KBM-7 (cell line): ENCODE measurements around the gene GMEB2.
"Not testable (repeated sequence)": the region's sequence is repeated elsewhere in the genome, so short reads cannot be mapped to it uniquely, and the experiment has no call there.

Experiments
- DNase-seq: peaks from one replicate; pipeline ENCODE4 v3.0.0-alpha.2; 2015
- in situ Hi-C: fragments of 300-500 bp; cut with MboI; formaldehyde crosslinking; loops from 2 replicates; pipeline ENCODE4 v1.14.3; 2020; ENCODE audit warnings: low sequenced_read_pairs, low pct_unique_long_range_greater_than_20kb, mixed read lengths

The GMEB2 gene

DNA sequence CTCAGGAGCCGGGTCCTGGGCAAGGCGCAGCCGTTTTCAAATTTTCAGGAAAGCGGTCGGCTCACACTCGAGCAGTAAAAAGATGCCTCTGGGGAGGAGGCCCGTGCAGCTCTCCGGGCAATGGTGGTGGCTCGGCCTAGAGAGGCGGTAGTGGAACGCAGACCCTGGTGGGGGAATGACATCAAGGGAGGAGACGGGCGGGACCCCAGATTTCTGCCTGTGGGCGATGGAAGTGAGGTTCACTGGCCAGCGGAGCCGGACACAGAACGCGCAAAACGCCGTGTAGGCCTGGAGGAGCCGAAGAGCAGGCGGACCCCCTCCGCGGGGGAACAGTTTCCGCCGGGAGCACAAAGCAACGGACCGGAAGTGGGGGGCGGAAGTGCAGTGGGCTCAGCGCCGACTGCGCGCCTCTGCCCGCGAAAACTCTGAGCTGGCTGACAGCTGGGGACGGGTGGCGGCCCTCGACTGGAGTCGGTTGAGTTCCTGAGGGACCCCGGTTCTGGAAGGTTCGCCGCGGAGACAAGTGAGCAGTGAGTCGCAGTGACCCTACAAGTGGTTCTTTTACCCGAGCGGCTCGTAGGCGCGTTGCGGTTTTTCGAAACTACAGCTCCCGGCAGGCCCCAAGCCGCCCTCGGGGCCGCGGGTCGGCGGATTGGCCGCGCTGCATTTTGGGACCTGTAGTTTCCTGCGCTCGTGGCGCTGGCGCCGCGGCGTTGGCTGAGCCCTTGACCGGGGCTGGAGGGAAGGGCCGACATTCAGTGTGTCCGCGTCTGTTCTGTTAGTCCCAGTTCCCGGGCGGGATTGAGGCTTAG lies 31.2 kb upstream of the GMEB2 start, which contains the start of gene RTEL1:
TSS of gene RTEL1 (plus strand) at position 376 of the 812 bp plus-strand sequence. CDS start 1,091 bp downstream, outside the sequence.
- peak; percentile 91 for DNase-seq
- in situ Hi-C loops, result no loop called here

DNA sequence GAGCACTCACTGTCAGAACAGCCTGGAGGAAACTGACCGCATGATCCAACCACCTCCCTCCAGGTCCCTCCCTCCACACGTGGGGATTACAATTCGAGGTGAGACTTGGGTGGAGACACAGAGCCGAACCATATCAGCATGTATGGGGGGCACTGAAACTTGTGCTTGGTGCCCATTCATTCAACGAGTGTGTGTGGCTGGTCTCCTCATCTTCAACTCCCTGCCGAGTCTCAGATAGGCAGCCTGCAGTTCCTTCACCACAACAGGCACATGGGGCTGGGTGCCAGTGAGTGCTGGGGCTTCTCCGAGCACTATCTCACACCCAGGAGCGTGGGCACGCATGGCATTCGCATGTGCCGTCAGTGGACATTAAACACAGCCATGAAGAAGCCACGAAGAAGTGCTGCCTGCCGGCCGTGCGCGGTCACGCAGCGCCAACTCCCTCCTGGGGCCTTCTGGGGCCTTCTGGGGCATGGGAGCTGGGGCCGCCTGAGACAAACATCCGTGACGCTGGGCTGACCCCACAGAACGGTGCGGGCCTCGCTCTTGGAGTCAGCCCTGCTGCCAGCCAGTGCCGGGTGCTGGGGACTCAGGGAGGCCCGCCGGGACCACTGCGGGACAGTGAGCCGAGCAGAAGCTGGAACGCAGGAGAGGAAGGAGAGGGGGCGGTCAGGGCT lies 30.5 kb upstream of the GMEB2 start:
- DNase-seq, result peak; percentile 40
- in situ Hi-C loops, result no loop called here

DNA sequence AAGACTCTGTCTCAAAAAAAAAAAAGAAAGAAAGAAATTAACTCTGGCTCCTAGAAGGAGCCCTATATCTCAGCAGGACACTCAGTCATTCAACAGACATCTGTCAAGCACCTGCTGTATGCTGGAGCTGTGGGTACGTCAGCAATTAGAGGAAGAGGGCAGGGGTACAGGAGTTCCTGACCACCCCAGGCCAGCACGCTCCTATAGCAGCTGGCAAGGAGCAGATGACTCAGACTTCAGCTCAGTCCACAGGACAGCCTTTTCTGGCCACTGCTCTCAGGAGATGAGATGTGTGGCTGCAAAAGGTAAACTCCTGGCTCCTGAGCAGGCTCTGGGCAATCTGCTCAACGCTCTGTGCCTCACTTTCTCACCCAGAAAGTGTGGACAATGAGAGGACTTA lies 29.6 kb upstream of the GMEB2 start:
- in situ Hi-C loops, result no loop called here
- no peak for DNase-seq

DNA sequence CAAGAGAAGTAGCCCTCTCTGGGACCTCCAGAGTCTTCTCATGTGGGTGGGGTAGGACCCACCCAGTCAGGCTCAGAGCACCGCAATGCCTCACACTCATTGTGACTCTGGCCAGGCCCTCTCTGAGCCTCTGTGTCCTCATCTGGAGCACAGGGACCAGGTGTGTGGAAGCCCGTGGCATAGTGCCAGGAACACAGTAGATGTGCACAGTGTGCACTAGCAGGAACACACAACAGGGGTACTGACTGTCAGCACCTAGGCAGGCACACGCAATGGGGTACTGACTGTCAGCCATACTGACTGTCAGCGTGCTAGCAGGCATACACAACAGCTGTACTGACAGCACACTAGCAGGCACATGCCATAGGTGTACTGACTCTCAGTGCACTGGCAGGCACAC lies 28.3 kb upstream of the GMEB2 start:
- in situ Hi-C loops, result no loop called here
- DNase-seq, result no peak

DNA sequence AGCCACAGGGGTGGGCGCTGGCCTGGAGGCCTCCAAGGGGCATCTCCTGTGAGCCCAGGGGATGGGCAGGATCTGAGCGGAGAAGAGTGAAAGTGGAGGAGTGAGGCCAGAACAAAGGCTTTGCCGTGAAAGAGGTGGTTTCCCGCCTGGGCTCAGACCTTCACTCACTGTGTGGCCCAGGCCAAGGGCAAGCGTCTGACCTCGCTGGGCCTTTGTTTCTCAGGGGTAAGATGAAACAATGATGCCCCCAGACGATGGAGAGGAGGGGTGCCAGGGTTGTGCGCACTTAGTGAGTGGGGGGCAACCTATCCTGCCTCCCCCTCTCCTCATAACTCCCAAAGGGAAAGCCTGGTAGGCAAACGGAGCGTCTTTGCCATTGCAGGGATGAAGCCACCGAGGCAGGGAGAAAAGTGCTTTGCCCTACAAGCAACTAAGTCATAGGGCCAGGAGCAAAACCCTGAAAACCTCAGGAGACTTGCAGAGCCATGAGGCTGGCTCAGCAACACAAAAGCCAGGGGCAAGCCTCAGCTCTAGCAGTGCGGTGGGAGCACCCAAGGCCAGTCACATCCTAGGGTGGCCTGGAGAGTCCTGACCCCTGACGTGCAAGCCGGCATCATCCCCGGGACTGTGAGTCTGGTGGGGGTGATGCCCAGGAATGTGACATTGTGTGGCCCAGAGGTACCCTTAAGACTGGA lies 27.2 kb upstream of the GMEB2 start:
- no peak for DNase-seq
- in situ Hi-C loops, result no loop called here

DNA sequence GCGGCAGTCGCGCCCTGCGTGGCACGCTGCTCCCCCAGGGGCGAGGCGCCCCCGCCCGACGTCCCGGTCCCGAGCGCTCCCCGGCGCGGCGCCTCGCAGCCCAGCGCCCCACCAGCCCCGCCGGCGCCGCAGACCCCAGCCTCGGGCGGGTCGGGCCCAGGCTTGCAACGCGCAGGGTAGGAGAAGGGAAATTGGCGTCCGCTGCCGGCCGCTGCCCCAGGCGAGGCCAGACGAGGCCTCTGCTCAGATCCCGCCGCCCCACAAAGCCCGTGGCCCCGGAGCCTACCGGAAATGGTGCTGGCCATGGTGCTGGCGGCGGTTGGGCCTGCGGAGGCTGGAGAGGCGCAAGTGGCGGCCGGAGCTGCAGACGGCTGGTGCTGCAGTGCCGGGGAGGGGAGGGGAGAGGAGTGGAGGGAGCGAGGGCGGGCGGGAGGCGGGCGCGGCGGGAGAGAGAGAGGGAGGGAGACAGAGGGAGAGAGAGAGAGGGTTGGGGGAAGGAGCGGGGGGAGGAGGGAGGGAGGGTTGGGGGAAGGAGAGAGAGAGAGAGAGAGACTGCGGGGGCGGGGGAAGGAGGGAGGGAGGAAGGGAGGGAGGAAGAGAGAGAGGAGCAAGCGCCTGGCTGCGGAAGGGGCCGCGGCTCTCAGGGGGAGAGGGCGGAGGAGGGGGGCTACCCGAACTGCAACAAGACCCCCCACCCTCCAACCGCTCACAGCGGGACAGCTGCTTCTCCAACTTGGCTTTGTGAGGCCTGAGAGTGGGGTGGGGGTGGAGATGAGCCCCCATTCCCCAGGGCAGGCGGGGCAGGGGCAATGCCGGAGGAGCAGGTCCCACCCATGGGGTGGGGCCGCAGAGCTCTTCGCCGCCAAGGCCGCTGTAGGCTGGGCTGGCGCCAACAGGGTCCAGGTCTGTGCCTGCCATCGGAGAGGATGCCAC lies 26.4 kb upstream of the GMEB2 start, which contains the start of gene STMN3:
TSS of gene STMN3 (minus strand) at position 384 of the 933 bp plus-strand sequence. CDS start at position 305, 79 bp downstream.
- in situ Hi-C loops, result no loop called here
- DNase-seq, result peak; percentile 88

DNA sequence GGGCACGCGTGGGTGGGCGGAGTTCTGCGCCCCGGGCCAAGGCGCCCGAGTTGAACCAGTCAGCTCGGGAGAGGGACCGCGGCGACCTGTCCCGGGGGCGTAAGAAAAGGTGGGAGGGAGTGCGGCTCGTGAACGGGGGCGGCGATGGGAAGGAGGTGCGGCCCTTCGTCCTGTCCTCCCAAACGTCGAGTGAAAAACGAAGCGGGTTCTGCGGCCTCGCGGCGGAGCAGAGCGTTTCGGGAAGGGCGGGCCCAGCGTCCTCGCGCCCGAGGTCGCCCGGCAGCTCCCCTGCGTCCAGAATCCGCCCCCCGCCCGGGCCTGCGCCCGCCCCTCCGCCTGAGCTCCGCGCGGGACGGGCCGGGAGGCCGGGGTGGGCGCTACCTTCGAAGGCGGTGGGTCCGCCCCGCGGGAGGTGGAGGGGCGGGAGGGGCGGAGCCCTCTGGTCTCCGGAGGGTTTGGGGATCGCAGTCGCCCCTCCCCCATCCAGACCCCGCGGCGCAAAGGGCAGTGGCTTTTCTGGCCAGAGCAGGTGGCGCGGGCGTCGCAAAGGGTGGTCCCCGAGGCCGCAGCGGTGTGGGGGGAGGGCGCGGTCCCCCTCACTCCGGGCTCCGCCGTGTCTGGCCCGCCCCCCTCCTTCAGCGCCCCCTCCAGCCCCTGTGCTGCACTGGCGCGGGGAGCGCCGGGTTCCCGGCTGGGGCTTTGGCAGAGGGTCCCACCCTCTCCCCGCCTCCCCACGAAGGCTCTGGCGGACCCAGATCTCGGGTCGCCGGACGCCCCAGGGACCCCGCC lies 25.5 kb upstream of the GMEB2 start:
- in situ Hi-C loops, result no loop called here
- DNase-seq, result peak; percentile 42

DNA sequence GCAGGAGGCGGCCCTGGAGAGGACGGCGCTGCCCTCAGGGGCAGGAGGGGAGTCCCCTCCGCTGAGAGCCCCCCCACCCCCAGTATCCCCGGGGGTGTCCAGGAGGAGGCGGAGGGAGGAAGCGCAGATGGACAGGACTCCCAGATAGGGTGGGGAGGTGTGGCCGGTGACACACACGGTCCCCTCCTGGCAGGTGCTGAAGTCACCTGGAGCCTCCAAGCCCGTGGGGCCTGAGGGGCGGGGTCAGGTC lies 25.0 kb upstream of the GMEB2 start:
- in situ Hi-C loops, result no loop called here
- no peak for DNase-seq

DNA sequence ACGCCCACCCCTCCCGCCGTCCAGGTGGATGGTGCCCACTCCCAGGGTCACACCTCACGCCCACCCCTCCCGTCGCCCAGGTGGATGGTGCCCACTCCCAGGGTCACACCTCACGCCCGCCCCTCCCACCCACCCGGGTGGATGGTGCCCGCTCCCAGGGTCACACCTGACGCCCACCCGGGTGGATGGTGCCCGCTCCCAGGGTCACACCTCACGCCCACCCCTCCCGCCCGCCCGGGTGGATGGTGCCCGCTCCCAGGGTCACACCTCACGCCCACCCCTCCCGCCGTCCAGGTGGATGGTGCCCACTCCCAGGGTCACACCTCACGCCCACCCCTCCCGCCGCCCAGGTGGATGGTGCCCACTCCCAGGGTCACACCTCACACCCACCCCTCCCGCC lies 23.6 kb upstream of the GMEB2 start:
- in situ Hi-C loops, result not testable (repeated sequence)

DNA sequence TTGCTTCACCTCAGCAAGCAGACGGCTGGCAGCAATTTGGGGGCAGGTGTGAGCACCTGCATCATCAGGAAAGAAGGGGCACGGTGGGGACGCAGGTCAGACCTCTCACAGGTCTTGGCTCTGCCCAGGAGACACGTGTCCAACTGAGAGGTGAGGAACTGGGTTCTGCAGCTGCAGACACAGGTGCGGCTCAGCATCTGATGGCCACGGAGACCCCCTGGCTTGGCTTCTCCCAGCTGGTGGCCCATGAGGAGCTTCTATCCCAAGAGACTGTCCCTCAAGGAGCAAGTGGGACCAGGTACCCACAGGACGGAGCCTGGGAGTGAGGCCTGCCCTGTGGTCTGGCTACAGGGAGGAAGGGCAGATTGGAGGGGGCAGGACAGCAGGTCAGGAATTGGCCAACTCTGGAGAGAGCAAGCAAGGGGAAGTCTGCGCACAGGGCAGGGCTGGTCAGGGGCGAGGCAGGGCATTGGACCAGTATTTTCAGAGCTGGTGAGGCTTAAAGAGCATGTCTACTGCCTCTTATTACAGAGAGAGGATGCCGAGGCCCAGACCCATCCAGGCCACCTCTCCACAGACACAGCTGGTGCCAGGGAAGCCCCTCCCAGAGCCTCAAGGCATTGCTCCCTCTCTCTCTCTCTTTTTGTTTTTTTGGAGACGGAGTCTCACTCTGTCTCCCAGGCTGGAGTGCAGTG lies 22.1 kb upstream of the GMEB2 start:
- in situ Hi-C loops, result no loop called here
- DNase-seq, result no peak

More for the DNA sequence above, 23.6 kb upstream of the GMEB2 start:
- DNase-seq, result not testable (repeated sequence)

DNA sequence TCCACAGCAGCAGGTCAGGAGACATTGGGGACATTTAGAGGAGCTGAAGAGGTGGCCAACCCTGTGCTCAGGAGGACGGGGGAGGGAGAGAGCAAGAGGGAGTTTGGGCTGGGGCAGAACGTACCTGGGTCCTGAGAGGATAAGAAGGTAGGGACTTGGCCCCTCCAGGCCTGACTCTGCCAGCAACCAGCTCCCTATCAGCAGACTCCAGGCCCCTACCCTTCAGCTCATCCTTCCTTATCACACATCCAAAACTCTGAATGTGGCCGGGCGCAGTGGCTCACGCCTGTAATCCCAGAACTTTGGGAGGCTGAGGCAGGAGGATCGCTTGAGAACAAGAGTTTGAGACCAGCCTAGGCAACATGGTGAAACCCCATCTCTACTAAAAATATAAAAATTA lies 21.3 kb upstream of the GMEB2 start:
- DNase-seq, result no peak
- in situ Hi-C loops, result no loop called here

DNA sequence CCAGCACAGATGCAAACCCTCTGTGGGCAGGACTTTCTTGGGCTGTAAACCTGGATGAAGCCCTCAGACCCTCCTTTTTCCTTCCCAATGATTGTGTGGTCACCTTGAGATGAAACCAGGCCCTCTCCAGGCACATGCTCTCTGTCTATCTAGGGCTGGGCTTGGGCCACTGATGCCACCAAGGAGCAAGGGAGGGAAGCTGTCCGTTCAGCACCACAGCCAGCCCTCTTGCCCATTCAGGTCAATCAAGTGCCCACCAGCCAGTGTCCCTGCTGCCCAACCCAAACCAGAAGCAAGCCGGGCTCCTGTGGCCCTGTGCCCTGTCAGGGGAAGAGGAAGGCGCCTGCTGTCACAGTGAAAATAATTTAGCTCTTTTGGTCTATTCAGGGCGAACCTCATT lies 18.3 kb upstream of the GMEB2 start:
- in situ Hi-C loops, result no loop called here
- DNase-seq, result no peak

DNA sequence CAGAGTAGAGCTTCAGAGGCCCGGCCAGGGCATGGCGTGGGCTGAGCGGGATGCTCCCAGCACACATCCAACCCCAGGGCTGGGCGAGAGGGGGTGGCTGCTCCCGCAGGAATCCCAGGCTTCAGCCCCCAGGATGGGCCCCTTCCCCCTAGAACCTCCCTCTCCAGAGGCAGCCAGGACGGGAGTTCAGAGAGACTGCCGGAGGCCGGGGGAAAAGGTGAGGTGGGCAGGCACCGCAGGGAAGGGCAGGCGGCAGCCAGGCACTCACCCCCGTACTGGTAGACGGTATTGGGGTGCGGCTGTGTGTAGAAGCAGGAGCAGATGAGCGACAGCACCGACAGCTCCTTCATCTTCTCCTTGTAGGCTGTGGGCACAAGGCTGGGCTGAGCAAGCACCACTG lies 17.0 kb upstream of the GMEB2 start:
- in situ Hi-C loops, result no loop called here
- DNase-seq, result no peak

DNA sequence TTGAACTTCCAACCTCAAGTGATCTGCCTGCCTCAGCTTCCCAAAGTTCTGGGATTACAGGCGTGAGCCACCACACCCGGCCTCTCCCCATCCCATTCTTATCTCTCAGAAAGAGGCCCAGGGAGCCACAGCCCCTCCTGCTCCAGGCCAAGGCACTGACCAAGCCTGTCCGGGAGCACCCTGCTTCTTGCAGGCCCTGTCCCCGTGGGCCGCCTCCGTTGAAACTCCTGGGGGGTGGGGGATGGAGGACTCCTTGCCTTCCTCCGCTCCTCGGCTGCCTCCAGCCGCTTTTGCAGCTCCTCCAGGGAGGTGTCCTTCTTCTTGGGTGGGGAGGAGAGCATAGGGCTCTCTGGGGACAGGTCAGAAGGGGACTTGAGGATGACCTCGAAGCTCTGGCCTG lies 16.6 kb upstream of the GMEB2 start:
- no peak for DNase-seq
- in situ Hi-C loops, result no loop called here

DNA sequence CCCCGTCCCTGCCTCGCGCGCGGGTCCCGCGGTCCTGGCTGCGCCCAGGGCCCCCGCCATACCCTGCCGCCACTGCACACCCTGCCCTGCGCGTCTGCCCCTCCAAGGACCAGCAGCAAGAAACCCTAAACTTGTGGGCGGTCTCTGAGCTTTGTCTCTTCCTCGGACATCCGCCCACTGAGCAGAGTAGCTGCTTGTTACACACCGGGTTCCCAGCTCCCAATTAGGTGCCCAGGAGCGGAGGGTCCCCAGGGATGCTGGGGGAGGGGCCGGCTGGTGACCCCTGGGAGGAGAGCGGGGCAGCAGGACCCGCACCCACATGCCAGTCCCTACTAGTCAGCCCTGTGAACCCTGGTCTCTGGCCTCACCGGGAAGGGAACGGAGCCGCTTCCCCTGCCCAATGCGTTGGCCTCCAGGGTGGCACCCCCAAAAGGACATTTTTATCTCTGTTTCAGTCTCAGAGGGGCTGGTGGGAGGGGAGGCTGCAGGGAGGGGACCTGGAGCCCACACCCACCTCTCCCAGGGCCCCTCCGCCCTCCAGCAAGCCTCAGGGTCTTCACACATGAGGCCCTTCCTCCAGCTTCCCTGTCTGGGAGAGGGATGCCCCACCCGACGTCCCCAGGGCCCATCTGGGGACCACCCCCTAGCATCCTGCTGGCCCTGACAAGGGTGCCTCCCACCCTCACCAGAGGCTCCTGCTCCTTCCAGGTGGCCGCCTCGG lies 15.8 kb upstream of the GMEB2 start:
- DNase-seq, result no peak
- in situ Hi-C loops, result no loop called here

DNA sequence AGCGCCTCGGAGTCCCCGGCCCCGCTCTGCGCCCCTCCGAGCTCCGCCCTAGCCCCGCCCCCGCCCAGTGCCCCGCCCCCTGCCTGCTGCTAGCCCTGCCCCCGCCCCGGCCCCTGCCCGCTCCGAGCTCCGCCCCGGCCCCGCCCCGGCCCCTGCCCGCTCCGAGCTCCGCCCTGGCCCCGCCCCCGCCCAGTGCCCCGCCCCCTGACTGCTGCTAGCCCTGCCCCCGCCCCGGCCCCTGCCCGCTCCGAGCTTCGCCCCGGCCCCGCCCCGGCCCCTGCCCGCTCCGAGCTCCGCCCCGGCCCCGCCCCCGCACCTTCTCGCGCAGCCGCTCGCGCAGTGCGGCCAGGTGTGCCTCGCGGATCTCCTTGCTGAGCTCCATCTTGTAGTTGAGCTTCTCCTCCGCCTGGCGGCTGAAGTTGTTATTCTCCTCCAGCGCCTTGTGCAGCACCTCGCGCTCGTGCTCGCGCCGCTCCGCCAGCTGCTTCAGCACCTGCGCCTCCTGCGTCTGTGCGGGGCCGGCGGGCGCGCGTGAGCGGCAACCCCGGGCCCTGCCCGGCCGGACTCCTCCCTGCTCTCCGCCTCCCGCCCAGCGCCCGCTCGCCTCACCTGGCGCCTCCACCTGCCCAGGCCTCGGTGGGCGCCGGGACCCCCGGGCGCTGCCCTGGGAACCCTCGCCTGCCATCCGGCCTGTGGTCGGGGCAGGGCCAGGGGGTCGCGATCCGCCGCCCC lies 15.1 kb upstream of the GMEB2 start:
- peak; percentile 71 for DNase-seq

More for the DNA sequence above, 15.1 kb upstream of the GMEB2 start:
- in situ Hi-C loops, result no loop called here
